Activated CD4-positive, alpha-beta T cell treated with anti-CD3 and anti-CD28 coated beads, Interleukin-2, amount 50 U/mL, for 48 hours (primary cell): ENCODE results near the gene NEUROG1.

Source experiments
- DNase-seq, 2 experiments: peaks; one replicate each; pipeline ENCODE4 v3.0.0-alpha.2; 2020

NEUROG1 gene

DNA sequence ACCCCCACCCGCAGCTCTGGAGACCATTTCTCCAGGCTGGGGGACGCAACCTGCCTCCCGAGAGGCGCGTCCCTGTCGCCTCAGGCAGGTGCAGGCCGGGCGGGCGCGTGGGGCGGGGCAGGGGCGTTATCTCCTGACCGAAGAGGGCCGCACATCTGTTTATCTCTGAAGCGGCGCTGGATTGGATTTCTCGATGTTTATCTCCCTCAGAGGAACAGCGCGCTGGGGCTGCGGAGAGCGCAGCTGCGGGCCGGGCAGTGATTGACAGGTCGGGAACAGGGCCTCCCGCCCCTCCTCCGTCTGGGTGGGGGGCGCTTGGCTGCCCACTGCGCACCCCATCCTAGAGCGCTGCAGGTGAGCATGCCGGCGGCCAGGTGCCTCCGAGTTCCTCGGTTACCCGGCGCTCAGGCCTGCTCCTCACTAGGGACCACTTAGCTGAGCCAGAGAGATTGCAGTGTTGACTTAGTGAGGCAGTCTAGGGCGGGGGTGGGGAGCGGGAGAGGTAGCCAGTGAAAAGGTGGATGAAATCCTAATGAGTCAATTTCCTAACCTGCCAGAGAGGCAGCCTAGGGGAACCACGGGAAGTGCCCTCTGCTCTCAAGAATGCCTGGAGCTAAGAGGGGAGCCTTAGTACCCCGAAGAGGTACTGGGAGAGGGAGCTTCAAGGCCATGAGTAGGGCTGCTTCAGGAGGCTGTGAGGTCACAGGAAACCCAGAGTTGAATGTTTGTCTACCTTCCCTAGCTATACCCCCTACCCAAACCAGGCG lies 44.0 kb downstream of the NEUROG1 start:
- no peak for DNase-seq

DNA sequence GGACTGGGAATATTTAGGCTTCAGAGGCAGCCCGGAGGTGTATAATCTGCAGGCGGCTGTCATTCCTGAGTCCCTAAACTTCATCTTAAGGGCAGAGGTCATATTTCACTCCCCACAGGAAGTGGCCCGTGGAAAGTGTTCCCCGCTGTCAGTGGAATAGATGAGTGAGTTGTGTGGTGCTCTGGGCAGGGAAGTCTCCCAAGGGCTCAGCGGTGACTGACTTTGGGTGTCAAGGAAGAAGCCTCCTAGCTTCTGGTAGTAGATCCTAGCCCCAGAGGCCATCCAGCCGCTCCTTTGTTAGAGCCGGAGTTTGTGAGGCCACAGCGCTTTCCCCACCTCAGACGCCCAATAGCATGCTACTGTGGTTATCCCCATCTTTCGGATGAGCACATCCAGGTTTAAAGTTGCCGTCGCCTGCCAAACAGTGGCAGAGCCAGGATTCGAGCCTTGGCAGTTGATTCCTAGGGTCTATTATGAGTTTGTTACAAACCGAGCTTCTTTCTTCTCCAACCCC lies 44.7 kb downstream of the NEUROG1 start:
- no peak for DNase-seq

DNA sequence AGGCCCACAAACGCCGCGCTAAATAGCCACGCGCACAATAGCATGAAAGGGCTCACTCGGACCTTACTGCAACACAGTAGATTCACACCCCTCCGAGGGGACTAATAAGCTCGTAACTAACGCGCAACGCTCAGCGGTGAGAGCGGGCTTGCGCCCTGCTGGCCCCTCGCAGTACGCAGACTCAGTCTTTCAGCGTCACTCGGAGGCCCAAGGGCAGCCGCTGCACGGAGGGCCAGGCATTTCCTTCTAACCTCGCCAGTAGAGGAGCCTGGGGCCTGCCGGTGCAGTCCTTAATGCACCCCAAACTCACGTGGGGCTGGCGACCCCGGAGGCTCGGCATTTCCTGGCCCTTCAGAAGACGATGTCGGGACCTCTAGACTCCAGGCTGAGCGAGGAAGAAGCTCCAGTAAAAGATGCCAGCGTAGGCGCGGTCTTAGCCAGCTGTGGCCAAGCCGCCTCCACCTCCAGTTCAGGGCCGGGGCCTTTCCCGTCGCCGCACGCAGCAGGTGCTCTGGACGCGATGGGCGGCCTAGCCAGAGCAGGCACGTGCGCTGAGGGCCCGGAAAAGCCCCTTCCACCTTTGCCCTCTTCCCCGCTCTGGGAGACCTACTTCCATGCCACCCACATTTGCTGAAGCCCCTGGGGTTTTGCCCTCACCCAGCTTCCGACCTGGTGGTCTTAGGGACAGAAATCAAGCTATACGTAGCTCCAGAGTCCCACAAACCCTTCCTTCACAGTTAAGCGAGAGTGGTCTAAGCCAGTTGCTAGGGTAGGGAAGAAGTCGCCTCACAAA lies 45.3 kb downstream of the NEUROG1 start:
- no peak for DNase-seq

DNA sequence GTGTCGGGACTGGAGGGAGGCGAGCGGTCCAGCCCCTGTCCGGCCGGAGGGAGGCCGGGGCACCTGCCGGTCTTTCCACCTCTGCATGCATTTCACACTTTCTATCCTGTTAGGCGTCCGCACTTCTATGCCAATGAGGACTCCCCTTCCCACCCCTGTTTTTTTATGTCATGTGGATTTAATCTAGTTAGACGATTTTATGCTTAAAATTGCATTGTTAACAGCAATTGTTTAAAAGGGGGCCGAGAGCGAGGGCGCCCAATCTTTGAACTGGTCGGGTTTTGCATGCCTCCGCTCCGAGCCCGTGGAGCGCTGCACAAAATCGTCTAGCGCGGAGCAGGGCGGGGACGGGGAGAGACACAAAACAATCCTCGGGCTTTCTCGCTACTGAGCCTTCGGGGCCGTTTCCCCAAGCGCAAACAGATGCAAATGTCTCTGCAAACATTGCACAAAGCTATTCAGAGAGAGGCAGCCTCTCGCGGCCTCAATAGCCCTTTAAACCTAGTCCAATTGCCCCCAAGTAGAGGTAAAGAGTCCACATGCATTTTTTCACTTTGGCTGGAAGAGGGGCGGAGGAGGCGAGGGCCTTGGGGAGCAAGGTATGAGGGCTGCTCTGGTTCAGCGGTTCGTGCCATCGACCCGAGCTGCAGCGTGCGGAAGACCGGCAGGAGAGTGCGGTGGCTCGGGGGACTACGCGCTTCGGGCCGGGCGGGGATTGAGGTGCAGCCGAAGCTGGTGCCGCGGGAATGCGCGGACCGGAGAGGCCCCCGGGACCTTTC lies 46.1 kb downstream of the NEUROG1 start:
- DNase-seq = no peak

DNA sequence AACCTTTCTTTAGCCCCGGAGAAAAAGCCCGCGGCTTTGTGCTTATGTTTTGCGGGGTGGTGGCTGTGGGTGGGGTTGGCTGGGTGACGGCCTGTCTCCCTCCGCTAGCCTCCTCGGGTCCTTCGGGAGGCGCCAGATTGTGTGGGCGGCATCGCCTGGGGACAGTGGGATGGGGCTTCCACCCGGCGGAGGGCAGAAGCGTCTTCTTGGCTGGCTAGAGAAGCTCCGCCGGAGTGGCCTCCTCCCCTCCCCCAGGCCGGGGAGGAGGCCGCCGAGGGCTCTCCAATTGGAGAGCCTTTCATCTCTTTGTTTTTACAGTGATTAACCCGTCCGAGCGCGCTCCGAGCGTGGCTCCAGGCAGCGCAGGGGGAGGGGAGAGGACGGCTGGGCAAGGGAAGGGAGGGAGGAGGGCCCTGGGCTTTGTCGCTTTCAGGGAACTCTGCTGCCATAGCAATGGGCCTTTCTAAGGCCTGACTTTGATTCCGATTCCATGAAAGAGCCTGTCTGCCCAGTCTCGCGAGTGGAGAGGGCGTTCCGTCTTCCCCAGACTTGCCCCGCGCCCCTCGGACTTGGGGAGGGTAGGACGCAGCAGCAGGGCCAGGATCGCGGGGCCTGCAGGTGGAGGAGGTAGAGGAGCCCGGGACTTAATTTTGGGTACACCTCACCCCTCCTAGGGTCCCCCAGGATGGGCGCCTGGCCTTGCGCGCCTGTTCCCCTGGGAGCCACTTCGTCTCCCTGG lies 46.9 kb downstream of the NEUROG1 start:
- DNase-seq = no peak

DNA sequence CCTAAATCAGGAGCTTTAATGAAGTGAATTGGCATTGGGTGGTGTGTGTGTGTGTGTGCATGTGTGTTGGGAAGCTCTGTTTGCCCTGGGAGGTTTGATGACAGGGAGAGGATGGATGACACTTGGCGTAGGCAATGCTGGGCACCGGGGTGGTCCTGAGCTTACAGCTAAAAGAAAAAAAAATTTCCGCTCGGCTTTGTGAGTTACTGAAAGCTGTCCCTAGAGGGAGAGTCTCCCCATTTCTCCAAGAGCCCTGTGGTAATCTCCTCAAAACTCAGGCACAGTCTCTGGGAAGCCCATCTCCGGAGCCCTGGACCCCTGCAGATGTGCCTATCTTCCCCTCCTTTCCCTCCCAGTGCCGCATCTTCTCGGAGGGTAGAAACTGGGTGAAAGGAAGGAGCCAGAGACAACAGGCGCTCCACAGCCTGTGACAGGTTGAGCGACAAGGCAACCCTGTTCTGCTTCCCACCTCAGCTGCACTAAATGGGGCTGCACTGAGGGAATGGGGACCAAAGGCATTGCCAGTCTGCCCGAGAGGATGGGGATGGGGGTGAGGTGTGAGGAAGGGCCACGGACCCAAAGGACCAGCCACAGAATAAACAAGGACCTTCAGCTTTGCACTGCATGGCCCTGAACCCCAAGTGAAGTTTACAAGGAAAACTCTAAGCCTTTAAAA lies 47.8 kb downstream of the NEUROG1 start:
- no peak for DNase-seq

DNA sequence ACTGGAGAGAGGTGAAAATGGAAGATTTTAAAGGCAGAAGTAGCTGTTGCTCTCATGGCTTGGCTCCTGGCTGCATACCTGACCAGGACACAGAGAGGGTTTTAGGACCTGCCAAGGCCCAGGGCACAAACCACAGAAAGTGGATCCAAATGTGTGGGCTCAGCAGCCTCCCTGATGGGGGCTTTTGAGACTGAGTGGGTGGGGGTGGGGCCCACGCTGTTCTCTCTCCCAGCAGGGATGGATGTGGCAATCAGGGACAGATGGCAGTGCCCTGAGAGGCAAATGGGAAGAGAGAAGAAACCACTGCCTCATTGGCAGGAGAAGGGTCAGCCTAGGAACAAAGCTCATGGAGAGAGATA lies 48.7 kb downstream of the NEUROG1 start:
- no peak for DNase-seq

DNA sequence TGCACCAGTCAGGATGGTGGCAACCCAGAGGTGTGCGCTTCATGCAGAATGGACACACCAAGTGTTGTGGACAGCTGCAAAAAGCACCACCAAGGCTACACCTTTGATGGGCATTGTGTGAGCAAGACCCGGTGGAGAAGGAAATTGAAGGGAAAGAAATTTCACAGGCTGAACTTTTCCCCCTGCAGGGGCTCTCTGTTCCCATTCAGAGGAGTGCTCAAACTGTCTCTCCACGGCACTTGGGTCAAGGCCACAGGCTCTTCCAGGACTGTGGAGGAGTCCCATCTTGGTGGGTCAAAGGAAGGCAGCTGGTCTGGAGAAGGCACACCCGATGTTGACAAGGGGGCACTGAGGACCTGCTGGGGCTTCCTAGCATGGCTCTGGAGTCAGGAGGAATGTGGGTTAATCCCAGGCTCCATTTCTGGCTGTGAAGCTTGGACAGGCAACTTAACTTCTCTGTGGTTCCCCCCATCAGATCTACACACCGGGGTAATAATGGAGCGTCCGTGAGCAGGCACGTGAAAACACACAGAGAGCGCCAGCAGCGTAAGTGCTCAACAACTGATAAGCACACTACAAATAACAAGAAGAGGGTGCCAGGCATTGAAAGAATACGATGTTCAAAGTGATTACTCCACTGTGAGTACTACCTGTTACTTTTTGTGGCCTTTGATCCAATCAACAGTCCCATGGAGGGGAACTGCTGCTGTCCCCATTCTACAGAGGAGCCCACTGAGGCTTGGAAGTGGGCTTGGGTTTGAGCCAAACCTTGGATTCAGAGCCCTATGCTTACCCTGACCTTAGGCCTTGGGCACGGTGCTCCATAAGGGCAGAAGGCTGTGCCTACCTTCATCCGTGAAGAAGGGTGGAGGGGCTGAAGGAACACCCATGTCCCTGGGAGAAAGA lies 49.4 kb downstream of the NEUROG1 start:
- no peak for DNase-seq

DNA sequence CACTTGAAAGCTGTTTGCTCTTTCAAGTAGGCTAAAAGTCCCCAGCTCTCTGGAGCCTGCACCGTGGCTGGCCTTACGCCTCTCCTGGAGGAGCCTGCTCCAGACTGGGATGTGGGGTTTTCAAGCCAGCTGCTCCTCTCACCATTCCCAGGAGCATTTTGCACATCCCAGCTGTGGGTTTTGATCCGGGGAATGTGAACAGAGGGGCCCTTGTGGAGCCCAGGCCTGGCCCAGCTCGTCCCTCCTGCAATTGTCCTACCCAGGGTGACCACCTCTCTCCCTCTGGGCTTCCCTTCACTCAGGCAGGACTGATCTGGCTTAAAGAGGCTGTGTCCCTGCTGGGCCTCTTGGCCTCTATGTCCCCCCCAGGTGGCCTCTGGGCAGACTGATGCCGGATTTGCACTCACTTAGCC lies 51.1 kb downstream of the NEUROG1 start:
- no peak for DNase-seq
